ENCODE results near the gene SP8. TPM values are rescaled to one million over a fixed set of nuclear protein-coding genes. Genes with fewer than 3 reads are reported as not detected.

Gene SP8
- total RNA-seq, 2 donors from 2014 or later, result not detected

DNA sequence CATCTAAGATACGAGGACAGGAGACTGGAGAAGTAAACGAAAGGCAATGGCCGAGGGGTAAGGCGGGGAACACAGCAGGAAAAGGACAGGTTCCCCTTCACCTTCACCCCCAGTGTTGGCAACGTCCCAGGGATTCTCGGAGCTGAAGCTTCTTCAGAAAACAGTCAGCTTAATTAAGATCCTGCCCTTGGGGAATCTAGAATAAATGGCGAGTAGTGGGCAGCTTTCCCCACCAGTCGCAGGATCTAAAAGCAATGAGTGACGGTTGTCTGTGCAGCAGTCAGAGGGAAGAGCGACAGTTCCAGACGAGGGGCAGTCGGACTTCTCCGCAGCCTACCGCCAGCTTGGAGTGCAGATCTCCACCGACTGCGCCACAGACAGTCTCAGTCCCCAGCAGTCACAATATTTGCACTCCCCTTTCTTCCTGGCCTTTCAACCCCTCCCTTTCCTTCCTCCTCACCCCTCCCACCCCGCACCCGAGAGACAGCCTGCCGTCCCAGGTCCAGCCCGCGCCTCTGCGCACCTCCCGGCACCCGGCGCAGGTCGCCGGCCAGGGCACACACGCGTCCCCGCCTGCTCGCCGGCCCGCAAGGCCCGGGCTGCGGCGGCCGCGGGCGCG is 10.9 kb upstream of the SP8 start:
- no peak for DNase-seq (ENCODE audit: low spot score in 2 of 2)
- Mint-ChIP-seq H3K27ac (no peak overlapping the region), H3K36me3 (peaks cover 0 to 23% of the 10 kb centered on the region in 2 donors), H3K9me3 (peaks cover 0 to 6% of the 10 kb centered on the region in 2 donors)
- peak; percentile 28 to 70 for ATAC-seq

DNA sequence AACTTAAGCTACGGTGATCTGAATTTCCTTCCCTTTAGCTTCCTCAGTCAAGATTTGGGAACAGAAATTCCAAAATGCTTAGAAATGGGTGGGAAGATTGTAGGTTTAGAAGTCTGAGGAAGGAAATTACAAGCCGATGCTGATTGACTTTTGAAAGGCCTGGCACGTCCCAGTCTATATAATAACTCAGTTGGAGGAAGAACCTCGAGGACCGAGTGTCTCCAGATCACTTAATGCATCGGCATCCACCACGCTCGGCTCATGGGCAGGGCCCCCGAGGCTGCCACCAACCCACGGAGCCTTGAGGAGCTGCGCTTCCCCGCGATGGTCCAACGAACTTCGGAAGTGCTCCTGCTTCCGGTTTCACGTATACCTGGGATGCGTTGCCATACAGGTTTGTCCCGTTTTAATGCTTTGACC is 10.4 kb upstream of the SP8 start:
- DNase-seq (ENCODE audit: low spot score in 2 of 2) (no peak), ATAC-seq (no peak)
- H3K9me3 Mint-ChIP-seq, result peaks cover 0 to 6% of the 10 kb centered on the region in 2 donors
- H3K27ac Mint-ChIP-seq, result no peak overlapping the region
- H3K36me3 Mint-ChIP-seq, result peaks cover 3 to 27% of the 10 kb centered on the region in 2 donors

DNA sequence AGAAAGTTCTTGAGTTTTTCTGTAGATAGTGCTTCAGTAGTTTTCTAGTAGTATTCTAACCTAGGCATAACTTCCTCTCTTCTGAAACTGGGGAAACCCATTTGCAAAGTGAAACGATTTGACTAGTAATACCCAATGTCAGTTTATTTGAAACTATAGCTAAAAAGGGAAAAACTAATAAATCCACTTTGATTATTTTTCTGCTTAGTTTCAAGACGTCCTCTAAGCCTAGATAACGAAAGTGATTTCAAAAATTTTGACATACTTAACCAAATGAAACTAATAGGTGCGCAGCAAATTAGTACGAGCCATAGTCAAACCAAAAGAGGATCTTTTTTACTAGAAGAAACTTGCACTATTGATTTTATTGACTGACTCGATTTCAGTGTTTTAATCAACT is 9.8 kb upstream of the SP8 start:
- no peak overlapping the region for H3K27ac Mint-ChIP-seq
- DNase-seq (ENCODE audit: low spot score in 2 of 2), result no peak
- ATAC-seq, result no peak
- peaks cover 4 to 6% of the 10 kb centered on the region in 2 donors for H3K9me3 Mint-ChIP-seq
- peaks cover 8 to 32% of the 10 kb centered on the region in 2 donors for H3K36me3 Mint-ChIP-seq

DNA sequence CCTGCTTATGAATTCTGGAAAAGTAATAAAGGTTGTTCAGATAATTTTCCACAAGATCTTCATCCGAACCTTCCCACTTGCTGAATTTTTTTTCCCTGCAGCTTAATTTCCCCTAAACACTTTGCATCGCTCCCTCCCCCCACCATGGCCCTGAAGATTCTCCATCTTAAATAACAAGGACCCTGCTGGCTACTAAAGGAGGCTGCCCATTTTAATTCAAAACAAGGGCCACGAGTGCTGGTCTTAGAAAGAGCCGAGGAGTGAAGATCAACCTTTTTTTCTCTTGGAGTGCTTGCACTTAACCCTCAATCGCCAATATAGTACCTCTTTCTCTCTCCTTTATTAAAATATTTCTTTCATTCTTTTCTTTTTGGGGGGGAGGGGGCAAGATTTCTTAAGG is 9.2 kb upstream of the SP8 start:
- DNase-seq (ENCODE audit: low spot score in 2 of 2) (no peak), ATAC-seq (no peak)
- H3K9me3 Mint-ChIP-seq, result peaks cover 4 to 6% of the 10 kb centered on the region in 2 donors
- peaks cover 12 to 38% of the 10 kb centered on the region in 2 donors for H3K36me3 Mint-ChIP-seq
- H3K27ac Mint-ChIP-seq, result peak overlapping the region in 1 of 2 donors; percentile 60

DNA sequence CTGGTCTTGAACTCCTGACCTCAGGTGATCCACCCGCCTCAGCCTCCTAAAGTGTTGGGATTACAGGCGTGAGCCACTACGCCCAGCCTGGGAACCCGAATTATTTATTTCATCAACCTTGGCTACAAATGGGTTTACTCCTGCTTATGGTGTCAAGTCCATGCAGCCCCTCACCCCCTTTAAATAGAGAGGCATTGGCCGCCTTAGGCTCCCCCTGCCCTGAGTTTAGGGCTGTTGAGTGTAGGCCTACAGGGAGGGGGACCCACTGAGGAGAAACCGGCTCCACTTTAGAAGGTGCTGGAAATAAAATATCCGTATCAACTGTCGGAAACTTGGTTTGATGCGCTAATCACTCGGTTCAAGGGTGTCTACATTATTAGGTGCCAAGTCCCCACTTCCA is 8.7 kb upstream of the SP8 start:
- peaks cover 12 to 44% of the 10 kb centered on the region in 2 donors for H3K36me3 Mint-ChIP-seq
- ATAC-seq (no peak), DNase-seq (ENCODE audit: low spot score in 2 of 2) (no peak)
- no peak overlapping the region for H3K27ac Mint-ChIP-seq
- H3K9me3 Mint-ChIP-seq, result peaks cover 4 to 8% of the 10 kb centered on the region in 2 donors

DNA sequence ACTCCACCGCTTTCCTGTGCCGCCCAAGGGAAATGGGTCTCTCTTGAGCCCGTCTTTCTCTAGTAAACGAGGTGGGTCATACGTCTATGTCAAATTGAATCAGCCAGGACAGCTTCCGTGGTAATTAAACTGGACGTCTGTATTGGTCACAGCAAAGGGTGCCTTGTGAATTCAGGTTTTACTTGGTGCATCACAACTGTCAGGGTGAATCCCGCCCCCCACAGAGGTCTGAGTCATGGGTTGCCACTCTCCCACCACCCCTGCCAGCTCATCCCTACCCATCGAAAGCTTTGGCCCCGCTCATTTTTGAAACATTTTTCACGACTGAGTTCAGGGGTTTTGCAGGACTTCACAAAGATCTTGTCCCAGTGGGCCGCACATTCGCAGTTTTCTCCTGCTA is 8.0 kb upstream of the SP8 start:
- Mint-ChIP-seq H3K27ac (no peak overlapping the region), H3K9me3 (peaks cover 4 to 11% of the 10 kb centered on the region in 2 donors), H3K36me3 (peaks cover 12 to 48% of the 10 kb centered on the region in 2 donors)
- no peak for DNase-seq (ENCODE audit: low spot score in 2 of 2)
- no peak for ATAC-seq

DNA sequence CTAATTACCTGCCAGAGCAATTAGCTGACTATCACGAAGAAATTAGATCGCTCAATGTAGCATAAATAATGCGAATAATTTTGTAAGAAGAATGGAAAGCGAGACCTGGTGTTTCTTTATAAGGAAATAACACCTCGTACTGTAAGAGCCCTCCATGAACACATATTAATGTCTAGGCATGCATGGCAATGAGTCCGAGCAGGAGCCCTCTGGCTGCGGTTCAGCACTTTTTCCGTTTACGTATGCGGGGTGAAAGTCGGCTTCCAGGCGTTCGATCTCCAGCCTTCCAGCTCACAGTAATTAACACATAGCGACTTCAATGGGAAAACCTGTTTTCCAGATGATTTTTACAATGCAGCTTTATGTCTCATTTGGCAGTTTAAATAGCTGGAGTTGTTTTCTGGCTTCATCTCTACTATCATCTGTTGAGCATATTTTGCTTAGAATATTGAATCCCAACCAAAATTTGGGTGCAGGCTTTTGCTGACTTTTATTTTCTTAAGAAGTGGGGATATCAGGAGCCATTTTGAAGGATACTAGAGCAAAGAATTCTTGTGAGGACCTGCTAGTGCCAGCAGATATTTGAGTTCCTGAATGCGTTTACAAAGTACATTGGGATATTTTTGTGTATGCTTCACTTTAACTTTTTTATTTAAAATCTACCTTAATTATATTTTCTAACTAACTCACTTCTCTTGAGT is 7.2 kb upstream of the SP8 start:
- Mint-ChIP-seq H3K9me3 (peaks cover 4 to 9% of the 10 kb centered on the region in 2 donors), H3K36me3 (peaks cover 12 to 43% of the 10 kb centered on the region in 2 donors), H3K27ac (no peak overlapping the region)
- ATAC-seq, result no peak
- no peak for DNase-seq (ENCODE audit: low spot score in 2 of 2)

DNA sequence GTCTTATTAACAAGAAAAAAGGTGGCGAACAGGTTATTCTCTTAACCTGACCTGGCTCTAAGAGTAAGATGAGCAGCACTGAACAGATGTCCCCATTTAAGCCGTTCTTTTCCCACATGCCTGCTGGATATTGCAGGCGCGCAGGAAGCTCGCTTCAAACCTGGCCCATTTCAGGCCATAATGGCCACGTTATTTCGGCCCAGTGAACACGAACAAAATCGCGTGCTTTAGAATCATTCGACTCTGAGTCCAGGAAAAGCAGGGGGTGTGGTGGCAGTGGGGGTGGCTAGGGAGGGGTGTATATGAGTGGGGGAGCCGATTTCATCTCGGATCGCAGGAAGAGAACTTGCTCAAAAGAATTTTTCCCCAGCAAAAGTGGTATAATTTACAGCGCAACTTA is 6.6 kb upstream of the SP8 start:
- Mint-ChIP-seq H3K9me3 (peaks cover 4 to 8% of the 10 kb centered on the region in 2 donors), H3K27ac (no peak overlapping the region), H3K36me3 (peaks cover 12 to 42% of the 10 kb centered on the region in 2 donors)
- no peak for DNase-seq (ENCODE audit: low spot score in 2 of 2)
- no peak for ATAC-seq

DNA sequence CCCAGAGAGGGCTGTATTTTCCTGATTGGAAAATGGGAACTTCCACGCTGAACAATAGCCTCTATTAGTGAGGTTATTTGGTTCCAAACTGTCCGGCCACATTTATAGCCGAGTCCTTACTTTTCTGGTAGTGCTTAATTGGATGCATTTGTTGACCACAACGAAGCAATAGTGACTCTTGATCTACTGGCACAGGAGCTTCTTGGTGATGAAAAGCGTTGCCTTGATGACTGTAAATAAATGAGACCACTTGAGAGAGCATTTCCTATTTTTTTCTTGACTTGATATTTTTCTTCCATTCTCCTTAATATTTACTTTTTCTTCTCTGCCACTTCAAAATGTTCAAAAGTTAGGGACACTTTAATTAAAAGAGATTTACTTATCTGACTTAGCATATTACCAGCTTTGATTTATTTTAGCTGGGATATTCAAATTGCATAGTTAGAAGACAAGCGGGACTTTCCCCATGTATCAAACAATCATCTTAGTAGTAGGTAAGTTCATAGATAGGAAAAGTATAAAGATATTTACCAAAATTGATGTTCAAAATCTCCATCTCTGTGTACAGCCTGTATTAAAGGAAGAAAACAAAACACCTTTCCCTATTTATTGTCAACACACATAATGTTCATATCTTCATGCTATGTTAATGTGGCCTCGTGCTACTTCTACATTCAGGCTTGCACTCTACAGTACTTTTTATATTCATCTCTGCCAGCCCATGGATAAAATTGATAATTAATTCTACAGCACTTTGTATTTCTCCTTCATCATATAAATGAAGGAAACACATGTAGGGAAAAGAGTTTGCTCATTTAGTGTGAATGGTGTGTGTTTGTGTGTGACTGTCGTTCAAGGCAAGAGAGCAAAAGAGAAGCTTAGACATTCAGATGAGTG is 5.1 kb upstream of the SP8 start:
- no peak for DNase-seq (ENCODE audit: low spot score in 2 of 2)
- H3K36me3 Mint-ChIP-seq, result peaks cover 17 to 40% of the 10 kb centered on the region in 2 donors
- H3K27ac Mint-ChIP-seq, result no peak overlapping the region
- H3K9me3 Mint-ChIP-seq, result peaks cover 4 to 18% of the 10 kb centered on the region in 2 donors
- ATAC-seq, result no peak

DNA sequence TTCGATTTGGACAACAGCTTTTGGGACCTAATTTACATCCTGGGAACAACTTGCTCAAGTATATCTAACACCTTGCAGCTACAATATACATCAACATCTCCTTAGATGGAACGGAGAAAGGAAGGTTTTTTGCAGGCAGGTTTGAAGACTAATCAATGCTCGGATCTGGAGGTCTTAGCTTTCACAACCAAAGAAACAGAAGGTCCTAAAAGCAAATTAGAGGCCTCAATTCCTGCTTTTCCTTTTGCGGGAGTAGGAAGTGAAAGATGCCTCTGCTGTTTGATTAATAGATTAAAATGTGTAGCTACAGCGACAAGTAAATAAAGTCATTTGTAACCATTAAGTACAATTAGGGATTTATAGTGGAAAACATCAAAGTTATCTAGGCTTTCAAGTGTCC is 3.7 kb upstream of the SP8 start:
- DNase-seq (ENCODE audit: low spot score in 2 of 2) (no peak), ATAC-seq (no peak)
- Mint-ChIP-seq H3K9me3 (peaks cover 4 to 18% of the 10 kb centered on the region in 2 donors), H3K36me3 (peaks cover 26 to 49% of the 10 kb centered on the region in 2 donors), H3K27ac (no peak overlapping the region)

DNA sequence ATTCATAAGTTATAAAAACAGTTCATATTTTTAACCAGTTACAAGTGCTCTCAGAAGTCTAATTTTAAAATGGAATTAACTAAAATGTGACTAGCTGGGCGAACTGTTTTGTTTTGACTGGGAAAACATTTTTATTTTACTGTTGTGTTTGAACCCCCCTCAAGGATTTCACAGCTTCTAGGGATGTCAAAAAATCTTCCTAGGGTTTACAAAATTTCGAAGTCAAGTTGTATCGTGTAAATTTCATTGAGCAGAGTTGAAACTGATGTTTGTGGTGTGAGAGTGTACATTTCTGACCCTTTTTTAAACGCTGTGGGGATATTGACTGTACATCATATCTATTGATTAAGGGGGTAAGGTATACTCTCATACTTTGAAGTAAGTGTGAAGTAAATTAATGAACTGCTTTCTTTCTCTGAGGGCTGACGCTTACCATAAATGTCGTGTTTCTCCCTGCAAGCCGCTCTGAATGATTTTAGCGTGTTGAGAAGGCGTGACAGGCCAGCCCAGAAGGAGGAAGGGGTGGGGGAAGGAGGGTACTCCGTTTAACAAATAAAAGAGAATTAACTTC is 1.8 kb upstream of the SP8 start:
- H3K36me3 Mint-ChIP-seq, result peaks cover 32 to 50% of the 10 kb centered on the region in 2 donors
- H3K27ac Mint-ChIP-seq, result no peak overlapping the region
- H3K9me3 Mint-ChIP-seq, result peaks cover 4 to 18% of the 10 kb centered on the region in 2 donors
- ATAC-seq (no peak), DNase-seq (ENCODE audit: low spot score in 2 of 2) (no peak)

DNA sequence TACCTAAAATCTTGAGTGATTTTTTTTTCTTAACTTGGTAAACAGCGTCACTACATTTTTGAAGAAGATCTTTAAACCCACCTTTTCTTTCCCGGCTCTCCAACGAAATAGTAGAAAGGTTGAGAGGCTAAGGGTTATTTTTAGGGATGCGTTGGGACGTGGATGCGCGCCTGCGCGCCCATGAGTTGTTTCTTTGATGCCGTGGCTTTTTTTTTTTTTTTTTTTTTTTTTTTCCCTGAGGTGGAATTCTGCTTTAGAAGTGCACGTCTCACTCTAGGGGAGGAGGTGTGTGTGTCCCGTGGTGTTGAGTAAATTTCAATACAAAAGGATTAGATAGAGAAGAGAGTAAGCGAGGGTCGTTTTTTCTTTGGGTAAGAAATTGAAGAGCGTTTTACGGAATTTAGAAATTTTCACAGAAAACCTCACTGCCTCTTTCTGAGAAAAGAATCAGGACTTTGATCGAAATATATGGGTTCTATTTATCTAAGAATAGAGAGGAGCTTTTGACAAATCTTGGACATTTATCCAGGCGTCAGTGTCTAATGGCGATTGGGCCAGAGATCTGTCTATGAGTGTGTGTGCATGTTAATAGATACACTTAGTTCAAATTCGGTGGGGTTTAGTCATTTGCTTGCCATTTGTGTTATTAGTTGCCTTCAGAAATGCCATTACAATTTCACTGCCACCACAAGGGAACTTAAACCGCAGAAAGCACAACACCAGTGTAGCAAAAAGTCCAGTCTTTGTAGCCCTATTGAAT is 1.2 kb upstream of the SP8 start:
- Mint-ChIP-seq H3K27ac (peak overlapping the region in 1 of 2 donors; percentile 36), H3K36me3 (peaks cover 32 to 46% of the 10 kb centered on the region in 2 donors), H3K9me3 (peaks cover 4 to 15% of the 10 kb centered on the region in 2 donors)
- ATAC-seq (no peak), DNase-seq (ENCODE audit: low spot score in 2 of 2) (no peak)

DNA sequence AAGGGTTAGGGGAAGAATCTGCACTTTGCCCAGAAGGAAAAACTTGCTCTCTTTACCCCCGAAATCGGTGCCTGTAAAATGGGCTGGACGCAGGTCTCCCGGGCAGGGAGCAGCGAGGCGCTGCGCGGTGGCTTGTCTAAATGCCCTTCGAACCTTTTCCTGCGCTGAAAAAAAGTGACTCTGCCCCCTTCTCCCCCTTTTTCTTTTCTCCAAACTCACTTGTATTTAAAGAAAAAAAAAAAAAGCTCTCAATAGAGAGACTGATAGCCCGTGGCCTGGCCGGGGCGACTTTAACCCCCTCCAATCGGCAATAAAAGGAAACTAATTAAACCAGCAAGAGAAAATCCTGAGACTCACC is 286 bp downstream of the SP8 start:
- Mint-ChIP-seq H3K36me3 (peaks cover 22 to 36% of the 10 kb centered on the region in 2 donors), H3K9me3 (peaks cover 0 to 15% of the 10 kb centered on the region in 2 donors), H3K27ac (peak overlapping the region in 1 of 2 donors; percentile 73)
- no peak for ATAC-seq
- no peak for DNase-seq (ENCODE audit: low spot score in 2 of 2)

DNA sequence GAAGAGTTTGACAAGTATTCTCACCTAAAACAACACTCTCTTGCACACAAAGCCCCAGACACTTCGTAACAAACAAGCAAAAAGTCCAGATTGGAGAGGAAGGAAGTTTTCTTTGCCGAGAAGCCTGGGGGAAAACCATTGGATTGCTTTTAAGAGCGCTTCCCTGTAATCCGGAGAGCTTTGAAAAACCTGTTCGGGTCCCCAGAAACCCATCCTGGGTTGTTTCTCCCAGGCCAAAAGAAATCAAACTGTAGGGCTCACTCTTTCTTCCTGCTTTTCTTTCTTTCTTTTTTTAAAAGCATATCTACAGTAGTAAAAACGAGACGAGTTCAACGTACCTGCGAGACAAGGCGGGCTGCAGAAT is 655 bp downstream of the SP8 start:
- Mint-ChIP-seq H3K36me3 (peaks cover 20 to 32% of the 10 kb centered on the region in 2 donors), H3K9me3 (peaks cover 0 to 15% of the 10 kb centered on the region in 2 donors), H3K27ac (peak overlapping the region in 1 of 2 donors; percentile 73)
- no peak for DNase-seq (ENCODE audit: low spot score in 2 of 2)
- ATAC-seq, result no peak

DNA sequence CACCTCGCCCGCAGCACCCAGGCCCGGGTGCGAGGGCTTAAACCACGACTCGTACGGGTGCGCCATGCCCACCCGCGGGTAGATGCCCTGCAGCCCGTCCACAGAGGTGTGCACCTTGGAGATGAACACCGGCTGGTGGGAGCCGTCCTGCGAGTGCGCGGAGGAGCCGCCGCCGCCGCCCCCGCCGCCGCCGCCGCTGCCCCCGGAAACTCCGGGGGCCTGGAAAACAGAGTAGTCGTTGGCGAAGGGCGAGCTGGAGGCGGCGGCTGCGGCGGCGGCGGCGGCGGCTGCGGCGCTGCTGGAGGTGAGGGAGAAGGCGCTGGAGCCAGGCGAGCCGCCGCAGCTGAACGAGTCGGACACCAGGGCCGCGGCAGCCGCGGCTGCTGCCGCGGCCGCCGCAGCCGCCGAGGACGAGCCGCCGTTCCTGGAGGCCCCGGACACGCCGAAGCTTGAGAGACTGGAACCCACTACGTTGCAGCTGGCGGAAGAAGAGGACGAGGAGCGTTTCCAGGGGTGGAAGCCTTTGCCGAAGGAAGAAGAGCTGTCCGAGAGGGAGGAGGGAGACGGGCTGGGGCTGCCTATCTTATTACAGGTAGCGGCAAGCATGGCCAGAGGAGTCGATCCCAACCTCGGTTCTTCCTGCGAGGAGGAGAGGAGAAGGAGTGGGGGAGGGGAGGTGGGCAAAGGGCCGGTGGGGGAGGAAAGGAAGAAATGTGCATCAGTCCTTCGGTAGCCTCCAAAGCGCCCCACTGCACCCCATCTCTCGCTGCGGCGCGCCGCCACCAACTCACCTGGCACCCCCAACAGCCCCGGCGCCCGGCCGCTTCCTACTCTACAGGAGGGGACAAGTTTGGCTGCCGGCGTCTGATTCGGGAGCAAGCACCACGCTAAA is 1.3 kb downstream of the SP8 start:
- Mint-ChIP-seq H3K9me3 (peaks cover 0 to 14% of the 10 kb centered on the region in 2 donors), H3K36me3 (peaks cover 20 to 26% of the 10 kb centered on the region in 2 donors), H3K27ac (no peak overlapping the region)
- no peak for DNase-seq (ENCODE audit: low spot score in 2 of 2)
- ATAC-seq, result no peak
